GM12891 (cell line): ENCODE results near the gene DNAJC3.

Experiments
- DNase-seq: peaks from one replicate; pipeline ENCODE4 v3.0.0; 2011; ENCODE audit warnings: low spot score; ENCODE audit not compliant: insufficient read length
- FAIRE-seq: peaks from 2 replicates; lab custom pipeline; 2011; peaks lifted over from hg19 to GRCh38; lab: Jason Lieb, UNC
- PAX5 ChIP-seq: IDR thresholded peaks from 2 replicates; pipeline ENCODE4 v1.6.1; 2011; ENCODE audit warnings: low read length, moderate library complexity, mild to moderate bottlenecking; ENCODE audit not compliant: insufficient read depth, severe bottlenecking
- POLR2A ChIP-seq: IDR thresholded peaks from 2 replicates; pipeline ENCODE4 v1.6.1; 2011; ENCODE audit warnings: low read depth, low read length, control low read depth
- POLR2AphosphoS5 ChIP-seq: IDR thresholded peaks from 2 replicates; pipeline ENCODE4 v1.6.1; 2011; ENCODE audit warnings: low read depth, low read length, control low read depth
- POU2F2 ChIP-seq: IDR thresholded peaks from 2 replicates; pipeline ENCODE4 v1.6.1; 2011; ENCODE audit warnings: low read depth, mild to moderate bottlenecking, control low read depth, low read length, moderate library complexity
- SPI1 ChIP-seq: IDR thresholded peaks from 2 replicates; pipeline ENCODE4 v1.6.1; 2011; ENCODE audit warnings: low read depth, low read length, control low read depth
- TAF1 ChIP-seq: IDR thresholded peaks from 2 replicates; pipeline ENCODE4 v1.6.1; 2011; ENCODE audit warnings: low read depth, low read length, control low read depth

DNAJC3 gene

GRCh38 chr13:95791084-95791722 lies 114.3 kb downstream of the DNAJC3 start:
- FAIRE-seq (no peak), DNase-seq (no peak)
- TF ChIP-seq POLR2A (no peak), SPI1 (no peak), TAF1 (no peak), POU2F2 (no peak), PAX5 (no peak), POLR2AphosphoS5 (no peak)

- no peak for DNase-seq
- FAIRE-seq = no peak
- TF ChIP-seq TAF1 = no peak
- no peak for TF ChIP-seq POU2F2
- TF ChIP-seq PAX5 = no peak
- TF ChIP-seq SPI1 = no peak
- TF ChIP-seq POLR2AphosphoS5 = no peak
- TF ChIP-seq POLR2A = no peak
Observed at GRCh38 chr13:95793018-95793555, 116.1 kb downstream of the DNAJC3 start.

- TF ChIP-seq PAX5 (no peak), POLR2AphosphoS5 (no peak), POLR2A (no peak), POU2F2 (no peak), TAF1 (no peak), SPI1 (no peak)
- DNase-seq = no peak
- FAIRE-seq = no peak
Observed at GRCh38 chr13:95793781-95794180, 116.8 kb downstream of the DNAJC3 start.

- DNase-seq (no peak), FAIRE-seq (no peak)
- TF ChIP-seq POLR2A (no peak), SPI1 (no peak), PAX5 (no peak), POLR2AphosphoS5 (no peak), TAF1 (no peak), POU2F2 (no peak)
Observed at GRCh38 chr13:95797016-95797415, 120.1 kb downstream of the DNAJC3 start.

- DNase-seq (no peak), FAIRE-seq (no peak)
- TF ChIP-seq PAX5 = no peak
- TF ChIP-seq POU2F2 = no peak
- no peak for TF ChIP-seq POLR2A
- TF ChIP-seq TAF1 = no peak
- no peak for TF ChIP-seq POLR2AphosphoS5
- no peak for TF ChIP-seq SPI1
Observed at GRCh38 chr13:95800436-95800835, 123.5 kb downstream of the DNAJC3 start.

- FAIRE-seq (no peak), DNase-seq (no peak)
- TF ChIP-seq POLR2A (no peak), PAX5 (no peak), POLR2AphosphoS5 (no peak), POU2F2 (no peak), SPI1 (no peak), TAF1 (no peak)
Observed at GRCh38 chr13:95801825-95802224, 124.9 kb downstream of the DNAJC3 start.

- DNase-seq (no peak), FAIRE-seq (no peak)
- TF ChIP-seq POLR2AphosphoS5 (no peak), TAF1 (no peak), SPI1 (no peak), POU2F2 (no peak), PAX5 (no peak), POLR2A (no peak)
Observed at GRCh38 chr13:95805921-95806320, 129.0 kb downstream of the DNAJC3 start.

DNA sequence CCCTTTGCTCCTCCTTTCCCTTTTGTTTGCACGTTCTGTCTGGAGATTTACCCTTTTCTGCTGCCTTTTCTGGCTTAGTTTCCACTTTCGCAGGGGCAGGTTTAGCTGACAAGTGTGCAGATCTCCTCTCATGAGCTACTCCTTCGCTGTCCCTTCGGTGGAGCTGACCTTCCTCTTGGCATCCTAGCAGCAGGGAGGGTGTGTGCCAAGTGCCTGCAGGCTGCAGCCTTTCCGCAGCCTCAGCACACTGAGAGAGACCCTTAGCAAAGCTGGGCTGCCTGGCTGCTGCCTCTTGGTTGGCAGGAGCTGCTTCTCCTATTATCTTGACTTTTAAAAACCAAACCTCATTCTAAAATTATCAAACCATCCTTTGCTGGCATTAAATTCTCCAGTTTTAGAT lies 132.5 kb downstream of the DNAJC3 start:
- DNase-seq (no peak), FAIRE-seq (no peak)
- TF ChIP-seq POLR2AphosphoS5 (no peak), TAF1 (no peak), SPI1 (no peak), POLR2A (no peak), POU2F2 (no peak)

- DNase-seq (no peak), FAIRE-seq (no peak)
- TF ChIP-seq POU2F2 (no peak), SPI1 (0 out of 2 replicates have a peak, but pooled peaks have one; percentile 25)
Observed at GRCh38 chr13:95813139-95813538, 136.2 kb downstream of the DNAJC3 start.
